GM12891 (cell line): ENCODE results near the gene TSEN34.
"Not testable (repeated sequence)": the region's sequence is repeated elsewhere in the genome, so short reads cannot be mapped to it uniquely, and the experiment has no call there.

Source experiments
- DNase-seq: peaks from one replicate; pipeline ENCODE4 v3.0.0; 2011; ENCODE audit warnings: low spot score; ENCODE audit not compliant: insufficient read length
- FAIRE-seq: peaks from 2 replicates; lab custom pipeline; 2011; peaks lifted over from hg19 to GRCh38; lab: Jason Lieb, UNC
- PAX5 ChIP-seq: IDR thresholded peaks from 2 replicates; pipeline ENCODE4 v1.6.1; 2011; ENCODE audit warnings: low read length, moderate library complexity, mild to moderate bottlenecking; ENCODE audit not compliant: insufficient read depth, severe bottlenecking
- POLR2A ChIP-seq: IDR thresholded peaks from 2 replicates; pipeline ENCODE4 v1.6.1; 2011; ENCODE audit warnings: low read depth, low read length, control low read depth
- POLR2AphosphoS5 ChIP-seq: IDR thresholded peaks from 2 replicates; pipeline ENCODE4 v1.6.1; 2011; ENCODE audit warnings: low read depth, low read length, control low read depth
- POU2F2 ChIP-seq: IDR thresholded peaks from 2 replicates; pipeline ENCODE4 v1.6.1; 2011; ENCODE audit warnings: low read depth, mild to moderate bottlenecking, control low read depth, low read length, moderate library complexity
- SPI1 ChIP-seq: IDR thresholded peaks from 2 replicates; pipeline ENCODE4 v1.6.1; 2011; ENCODE audit warnings: low read depth, low read length, control low read depth
- TAF1 ChIP-seq: IDR thresholded peaks from 2 replicates; pipeline ENCODE4 v1.6.1; 2011; ENCODE audit warnings: low read depth, low read length, control low read depth

TSEN34 gene

GRCh38 chr19:54207983-54208783, 17.1 kb downstream of the TSEN34 start:
- TF ChIP-seq POU2F2: peak; percentile 8; the same call in 1 of the 2 replicates
- TF ChIP-seq SPI1: peak; percentile 95
- no peak for TF ChIP-seq TAF1
- TF ChIP-seq POLR2AphosphoS5: peak; percentile 88
- FAIRE-seq: peak; percentile 85
- no peak for DNase-seq

- DNase-seq (no peak), FAIRE-seq (no peak)
Observed at GRCh38 chr19:54208784-54209057, 17.6 kb downstream of the TSEN34 start.

GRCh38 chr19:54209058-54209810, 18.1 kb downstream of the TSEN34 start:
- TF ChIP-seq PAX5: no peak
- DNase-seq: no peak
- FAIRE-seq: peak; percentile 9

More at GRCh38 chr19:54208784-54209057, 17.6 kb downstream of the TSEN34 start:
- TF ChIP-seq POLR2AphosphoS5 (no peak), POU2F2 (no peak), PAX5 (no peak), TAF1 (no peak), SPI1 (no peak), POLR2A (no peak)

- TF ChIP-seq POLR2AphosphoS5 (no peak), POU2F2 (no peak), SPI1 (peak; percentile 12; the same call in 1 of the 2 replicates), TAF1 (no peak), POLR2A (peak; percentile 52; the same call in 1 of the 2 replicates), PAX5 (no peak)
- DNase-seq: no peak
- FAIRE-seq: peak; percentile 64
Observed at GRCh38 chr19:54209811-54210494, 18.8 kb downstream of the TSEN34 start.

- FAIRE-seq: no peak
- DNase-seq: no peak
- TF ChIP-seq POU2F2 (no peak), POLR2A (no peak), SPI1 (no peak), POLR2AphosphoS5 (no peak), TAF1 (no peak), PAX5 (no peak)
Observed at GRCh38 chr19:54211235-54211634, 20.1 kb downstream of the TSEN34 start.

- FAIRE-seq, DNase-seq: not testable (repeated sequence)
Observed at GRCh38 chr19:54214217-54214616, 23.1 kb downstream of the TSEN34 start.

- DNase-seq, FAIRE-seq: not testable (repeated sequence)
Observed at GRCh38 chr19:54214734-54215133, 23.6 kb downstream of the TSEN34 start.

- FAIRE-seq (no peak), DNase-seq (no peak)
- TF ChIP-seq POU2F2: no peak
- no peak for TF ChIP-seq POLR2A
- no peak for TF ChIP-seq POLR2AphosphoS5
- no peak for TF ChIP-seq PAX5
- TF ChIP-seq TAF1: no peak
- no peak for TF ChIP-seq SPI1
Observed at GRCh38 chr19:54216869-54217268, 25.8 kb downstream of the TSEN34 start.

GRCh38 chr19:54217517-54218247, 26.6 kb downstream of the TSEN34 start:
- FAIRE-seq, DNase-seq: not testable (repeated sequence)

- TF ChIP-seq SPI1 (no peak), POLR2A (no peak), PAX5 (no peak), TAF1 (no peak), POLR2AphosphoS5 (no peak), POU2F2 (no peak)
- FAIRE-seq: no peak
- DNase-seq: no peak
Observed at GRCh38 chr19:54218259-54218658, 27.2 kb downstream of the TSEN34 start.
